HG02610 (cell line): ENCODE measurements around the gene RAD18.

Experiments used
- ATAC-seq: cut with Tn5 transposase; IDR thresholded peaks from one replicate; pipeline ENCODE4 v1.9.1; 2021; ENCODE audit warnings: mild to moderate bottlenecking, moderate library complexity; ENCODE audit not compliant: unreplicated experiment

The RAD18 gene

DNA sequence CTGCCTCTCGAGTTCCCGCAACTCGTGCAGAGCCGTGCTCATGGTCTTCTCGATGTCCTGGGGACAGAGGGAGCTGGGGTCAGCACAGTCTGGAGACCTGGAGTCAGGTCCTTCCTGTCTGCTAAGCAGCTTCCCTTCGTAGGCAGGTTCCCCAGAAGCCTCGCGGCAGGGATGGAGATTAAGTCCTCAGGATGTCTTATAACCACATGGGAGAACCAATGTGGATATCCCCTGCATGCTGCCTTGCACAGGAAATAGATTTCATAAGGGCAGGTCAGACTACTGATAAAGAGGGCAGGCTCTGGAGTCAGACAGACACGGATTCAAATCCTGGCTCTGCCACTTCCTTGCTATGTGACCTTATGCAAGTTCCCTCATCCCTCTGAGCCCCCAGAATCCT is 22.6 kb upstream of the RAD18 start:
- no peak for ATAC-seq

DNA sequence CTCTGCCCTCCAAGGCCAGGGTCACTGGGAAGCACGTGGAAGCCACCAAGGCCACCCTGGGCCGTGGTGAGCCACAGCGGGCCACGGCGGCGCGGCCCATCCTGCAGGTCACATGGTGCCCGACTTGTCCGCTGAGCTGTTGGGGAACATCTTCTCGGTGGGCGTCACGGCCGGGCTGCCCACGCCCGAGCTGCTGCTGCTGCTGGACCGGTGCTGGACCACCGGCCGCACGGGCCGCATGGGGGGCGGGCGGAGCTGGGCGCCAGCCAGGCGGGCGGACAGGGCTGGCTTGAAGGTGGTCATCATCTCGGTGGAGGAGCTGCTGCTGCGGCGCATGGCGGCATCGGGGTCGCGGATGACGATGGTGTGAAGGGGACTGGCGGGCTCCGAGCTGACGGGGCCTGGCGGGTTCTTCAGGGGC is 22.1 kb upstream of the RAD18 start:
- no peak for ATAC-seq

DNA sequence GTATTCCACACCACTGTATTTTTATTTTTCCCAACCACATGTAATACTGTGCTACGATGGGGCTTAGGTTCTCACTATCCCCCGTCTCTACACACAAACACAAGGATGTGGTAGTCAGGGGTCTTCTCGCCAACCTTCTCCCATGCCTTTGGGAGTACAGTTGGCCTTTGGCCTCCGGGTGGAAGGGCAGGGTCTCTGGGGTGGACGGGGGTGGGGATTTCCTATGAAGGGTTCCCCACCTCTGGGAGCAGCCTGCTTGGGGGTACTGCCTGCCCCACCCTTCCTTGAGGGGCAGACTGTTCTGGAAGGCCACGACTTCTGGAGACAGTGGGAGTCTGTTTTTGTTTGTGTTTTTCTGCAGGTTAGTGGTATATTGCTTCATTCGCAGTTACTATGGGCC is 21.3 kb upstream of the RAD18 start:
- no peak for ATAC-seq

DNA sequence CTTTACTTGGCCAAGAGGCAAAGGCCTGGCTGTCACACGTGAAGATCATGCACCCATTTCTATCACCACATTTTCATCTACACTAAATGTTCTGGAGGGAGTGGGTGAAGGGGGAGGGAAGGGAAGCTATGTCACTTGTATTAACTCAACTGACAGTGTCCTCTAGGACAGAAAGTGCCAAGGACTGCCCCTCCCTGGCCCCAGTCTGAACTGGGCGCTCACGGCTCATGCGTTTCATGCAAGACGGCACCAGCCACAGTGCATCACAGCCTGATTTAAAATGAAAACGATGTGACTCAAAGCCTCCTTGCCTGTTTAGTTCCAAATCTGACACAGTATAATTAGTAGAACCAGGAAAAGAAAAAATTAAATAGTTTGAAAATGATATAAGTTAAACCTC is 20.8 kb upstream of the RAD18 start:
- no peak for ATAC-seq

DNA sequence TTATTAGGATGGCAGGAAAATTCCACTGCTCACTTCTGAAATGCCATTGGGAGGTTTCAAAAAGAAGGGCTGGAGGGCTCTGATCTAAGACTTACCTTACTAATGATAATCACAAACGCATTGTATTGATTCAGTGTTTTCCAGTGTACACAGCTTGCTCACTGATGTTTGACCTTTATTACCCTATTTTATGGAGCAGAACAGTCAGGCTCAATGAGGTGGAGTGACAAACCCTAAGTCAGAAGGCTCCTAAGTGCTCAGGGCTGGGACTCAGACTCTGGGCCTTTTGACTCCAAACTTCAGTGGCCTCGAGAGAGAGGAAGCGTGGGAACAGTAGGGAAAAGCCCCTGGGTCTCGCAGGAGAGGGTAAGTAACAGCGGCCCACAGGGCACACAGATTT is 20.3 kb upstream of the RAD18 start:
- no peak for ATAC-seq

DNA sequence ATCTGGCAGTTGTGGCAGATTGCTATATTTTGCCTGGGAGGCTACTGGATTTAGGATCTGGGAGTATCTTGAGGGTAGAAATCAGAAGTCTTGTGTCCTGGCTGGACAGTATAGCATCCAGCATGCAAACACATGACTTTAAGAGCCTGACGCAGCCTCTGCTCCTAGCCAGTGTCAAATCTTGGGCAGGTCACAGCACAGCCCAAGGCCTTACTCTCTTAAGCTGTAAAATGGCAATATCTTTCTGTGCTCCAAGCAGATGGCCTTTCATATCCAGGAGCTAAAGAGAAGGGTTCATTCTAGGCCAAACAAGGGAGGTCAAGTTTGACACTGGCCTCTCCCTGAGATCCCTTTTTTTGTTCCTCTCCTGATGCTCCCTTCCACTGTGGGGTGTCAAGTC is 19.8 kb upstream of the RAD18 start:
- no peak for ATAC-seq

DNA sequence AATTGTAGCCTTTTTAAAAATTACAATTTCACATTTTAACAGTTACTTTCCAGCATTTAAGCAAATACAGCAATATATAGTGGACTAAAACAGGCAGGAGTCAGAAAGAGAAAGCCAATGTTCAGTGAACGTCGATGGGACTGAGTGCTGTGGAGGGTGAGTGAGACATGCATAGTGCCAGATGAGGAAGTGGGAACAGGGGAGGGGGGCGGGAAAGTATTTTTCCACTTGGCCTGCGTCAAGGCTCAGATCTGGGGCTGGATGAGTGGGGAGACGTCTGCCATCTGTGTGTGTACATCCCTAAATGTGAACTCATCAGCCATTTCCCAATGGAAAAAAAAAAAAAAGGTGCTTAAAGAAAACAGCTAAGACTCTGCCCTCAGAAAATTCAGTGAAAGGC is 19.2 kb upstream of the RAD18 start:
- no peak for ATAC-seq

DNA sequence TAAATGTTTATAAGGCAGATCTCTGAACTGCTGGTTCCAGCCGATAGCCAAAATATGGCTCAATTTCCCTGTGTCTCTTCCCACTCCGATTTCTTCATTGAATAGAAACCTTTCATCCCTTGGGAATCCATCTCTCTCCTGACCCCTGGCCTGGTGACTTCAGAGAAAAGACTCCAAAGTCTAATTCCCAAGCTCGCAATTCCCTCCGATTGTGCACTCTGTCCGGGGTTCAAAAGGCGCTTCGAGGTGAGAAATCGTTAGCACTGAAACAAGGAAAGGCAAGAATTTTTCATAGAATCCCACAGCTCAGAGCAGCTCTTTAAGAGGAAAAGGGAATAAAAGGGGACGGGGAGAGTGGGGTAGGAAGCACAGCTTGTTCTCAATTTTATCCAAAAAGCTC is 18.4 kb upstream of the RAD18 start:
- ATAC-seq, result no peak

DNA sequence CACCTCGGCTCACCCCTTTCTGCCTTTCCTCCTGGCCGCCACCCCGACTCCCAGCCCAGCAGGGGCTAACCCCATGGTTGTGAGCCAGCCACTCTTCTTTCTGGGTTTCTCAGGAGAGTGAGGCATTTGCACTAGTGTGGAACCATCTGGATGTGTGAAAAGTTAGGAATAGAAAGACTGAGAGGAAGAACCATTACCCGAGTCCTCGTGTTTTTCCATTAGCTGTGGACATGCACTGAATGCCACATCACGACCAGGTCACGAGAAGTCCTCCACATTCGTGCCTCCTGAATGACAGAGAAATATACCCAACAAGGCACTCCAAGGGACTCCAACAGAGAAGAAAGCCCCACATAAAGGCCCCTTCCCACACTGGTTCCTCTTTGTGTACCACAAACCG is 18.0 kb upstream of the RAD18 start:
- no peak for ATAC-seq

DNA sequence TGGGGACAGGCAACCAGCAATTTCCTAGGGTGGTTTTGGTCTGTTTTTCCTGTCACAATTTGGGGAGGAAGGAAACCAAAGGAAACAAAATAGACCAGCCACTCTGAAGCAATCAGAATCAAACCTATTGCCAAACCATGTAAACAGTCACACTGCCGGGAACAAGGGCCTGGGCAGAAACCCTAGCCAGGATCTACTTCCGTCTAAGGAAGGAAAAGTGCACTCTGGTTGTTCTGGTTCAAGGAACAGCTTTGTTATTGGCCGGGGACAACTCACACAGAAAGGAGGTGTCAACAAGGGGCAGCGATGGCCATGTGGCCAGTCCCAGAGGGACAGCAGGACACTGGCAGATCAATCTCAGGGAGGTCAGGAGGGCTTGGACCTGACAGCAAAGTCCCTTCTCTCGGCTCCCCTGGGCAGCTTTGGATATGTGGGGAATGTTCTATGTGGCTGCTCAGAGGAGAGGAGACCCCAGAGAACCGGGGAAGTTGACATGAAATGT is 17.5 kb upstream of the RAD18 start:
- no peak for ATAC-seq

DNA sequence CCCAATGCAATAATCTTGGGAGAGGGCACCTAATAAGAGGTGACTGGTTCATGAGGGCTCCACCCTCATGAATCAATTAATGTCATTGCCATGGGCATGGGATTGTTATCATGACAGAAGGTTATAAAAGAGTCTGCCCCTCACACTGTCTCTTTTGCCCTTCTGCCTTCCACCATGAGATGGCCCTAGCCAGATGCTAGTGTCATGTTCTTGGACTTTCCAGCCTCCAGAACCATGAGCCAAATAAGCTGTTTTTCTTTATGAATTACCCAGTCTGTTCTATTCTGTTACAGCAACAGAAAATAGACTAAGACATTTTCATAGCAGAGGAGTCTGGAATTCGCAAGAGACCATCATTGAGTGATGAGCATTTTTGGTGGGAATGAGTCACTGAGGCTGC is 16.0 kb upstream of the RAD18 start:
- no peak for ATAC-seq

DNA sequence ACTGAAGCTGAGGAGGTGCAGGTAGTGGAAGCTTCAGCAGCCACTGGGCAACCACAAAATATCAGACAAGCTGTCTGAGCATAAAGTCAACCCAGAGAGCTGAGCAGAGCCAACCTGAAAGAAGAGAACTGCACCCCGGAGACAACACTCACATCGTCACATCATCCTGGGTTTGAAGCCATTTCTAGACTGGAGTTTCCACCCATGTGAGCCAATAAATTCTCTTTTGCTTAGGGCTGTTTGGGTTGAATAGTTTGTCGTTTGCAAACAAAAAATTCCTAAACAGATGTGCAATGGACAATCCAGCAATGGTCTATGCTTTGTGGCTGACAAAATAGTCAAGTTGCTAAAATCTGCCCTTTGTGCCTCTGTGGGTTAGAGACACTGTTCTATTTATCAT is 15.3 kb upstream of the RAD18 start:
- no peak for ATAC-seq

DNA sequence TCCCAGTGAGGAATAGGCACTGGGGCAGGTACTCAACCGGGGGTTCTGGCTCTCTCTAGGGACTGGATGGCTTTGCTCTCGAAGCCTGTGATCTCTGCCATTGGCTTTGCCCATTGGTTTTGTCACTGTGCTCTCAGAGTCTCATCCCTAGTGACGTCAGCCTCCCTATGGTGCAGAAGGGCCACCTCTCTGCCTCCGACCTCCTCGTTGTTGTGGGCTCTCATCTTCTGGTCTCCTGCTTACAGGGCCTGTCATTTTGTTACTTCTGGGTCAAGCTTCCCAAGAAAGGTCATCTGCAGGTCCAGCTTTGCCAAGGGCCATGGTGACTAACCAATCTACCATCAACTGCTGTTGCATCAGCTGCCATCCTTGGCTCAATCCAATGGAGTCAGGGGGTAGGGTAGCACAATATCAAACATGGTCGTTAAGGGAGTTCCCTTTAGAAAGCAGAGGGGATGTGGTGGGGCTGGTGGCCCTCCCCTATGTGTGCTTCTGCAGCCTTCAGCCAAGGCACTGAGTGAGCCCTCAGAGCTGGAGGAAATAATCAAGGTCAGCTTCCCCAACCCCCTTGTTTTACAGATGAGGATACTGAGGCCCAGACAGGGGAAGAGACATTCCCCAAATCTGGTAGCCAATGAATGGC is 13.4 kb upstream of the RAD18 start:
- ATAC-seq, result no peak

DNA sequence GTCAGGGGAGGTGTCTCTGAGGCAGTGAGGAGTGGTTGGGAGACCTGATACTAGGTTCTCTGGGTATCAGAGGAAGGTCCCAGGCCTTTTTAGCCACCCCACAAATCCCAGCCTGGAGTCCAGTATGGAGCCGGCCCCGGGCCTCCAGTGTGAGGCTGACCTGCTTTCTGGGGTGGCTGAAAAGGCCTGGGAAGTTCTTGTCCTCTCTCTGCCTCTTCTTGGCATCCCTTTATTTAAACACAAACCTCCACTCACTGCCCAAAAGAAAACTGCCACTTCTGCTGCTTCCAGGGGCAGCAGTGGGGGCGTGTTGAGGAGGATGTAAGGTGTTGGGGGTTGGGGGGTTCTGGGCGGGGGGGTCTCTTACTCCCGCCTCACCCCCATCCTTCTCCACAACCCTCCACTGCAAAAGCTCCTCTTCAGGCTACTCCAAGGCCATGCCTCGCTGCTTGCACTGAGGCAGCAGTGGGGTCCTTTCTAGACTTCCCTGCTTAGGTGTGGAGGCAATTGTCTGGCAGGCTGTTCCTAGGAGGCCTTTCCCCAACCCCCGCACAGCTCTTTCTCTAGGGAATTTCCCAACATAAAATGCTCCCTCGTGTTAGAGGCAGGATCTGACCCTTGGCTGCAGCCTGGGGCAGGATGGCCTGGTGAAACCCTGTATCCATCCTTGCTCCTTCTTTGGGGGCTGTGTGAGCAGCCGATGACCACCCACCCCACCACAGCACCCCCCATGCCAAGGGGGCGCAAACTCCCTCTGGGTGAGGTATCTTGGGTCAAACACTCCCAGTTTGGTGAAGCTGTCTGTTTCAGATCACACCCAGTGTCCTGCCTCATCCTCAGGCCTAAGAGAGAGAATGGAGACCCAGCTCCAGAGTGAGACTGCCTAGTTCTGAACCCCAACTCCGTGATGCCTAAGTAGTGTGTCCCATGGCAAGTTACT is 12.1 kb upstream of the RAD18 start:
- ATAC-seq, result no peak

DNA sequence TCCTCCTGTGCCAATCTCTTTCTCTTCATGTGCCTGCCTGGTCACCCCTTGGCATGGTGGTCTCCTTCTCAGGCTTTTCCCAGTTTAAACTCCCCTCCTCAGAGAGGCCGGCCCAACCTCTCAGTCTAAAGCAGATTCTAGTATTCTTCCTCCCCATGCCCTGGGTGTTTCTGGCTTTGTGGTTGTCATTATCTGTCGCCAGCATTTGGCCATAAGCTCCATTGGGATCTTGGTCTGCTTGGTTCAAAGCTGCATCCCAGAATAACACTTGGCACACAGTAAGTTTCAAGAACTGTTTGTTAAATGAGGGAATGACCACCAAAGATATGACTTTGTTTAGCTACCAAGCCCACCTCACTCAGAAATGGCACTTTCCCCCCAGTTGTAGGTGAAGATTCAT is 11.2 kb upstream of the RAD18 start:
- ATAC-seq, result no peak

DNA sequence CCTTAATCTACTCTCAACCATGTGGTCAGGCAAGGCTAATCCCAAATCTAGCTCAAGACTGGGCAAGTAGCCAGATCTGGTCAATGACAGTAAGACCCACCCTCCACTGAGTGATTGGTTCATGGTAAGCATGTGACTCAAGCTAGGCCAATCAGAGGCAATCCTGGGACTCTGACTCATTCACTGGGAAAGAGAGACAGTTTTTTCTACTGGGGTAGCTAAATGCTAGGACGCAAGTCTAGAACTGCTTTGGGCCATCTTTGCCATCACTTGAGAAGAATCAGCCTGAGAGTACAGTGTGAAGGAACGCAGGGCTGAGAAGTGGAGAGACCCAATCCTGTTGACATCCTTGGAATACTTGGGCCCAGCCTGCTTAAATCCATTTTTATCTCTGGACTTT is 9.4 kb upstream of the RAD18 start:
- ATAC-seq, result no peak

DNA sequence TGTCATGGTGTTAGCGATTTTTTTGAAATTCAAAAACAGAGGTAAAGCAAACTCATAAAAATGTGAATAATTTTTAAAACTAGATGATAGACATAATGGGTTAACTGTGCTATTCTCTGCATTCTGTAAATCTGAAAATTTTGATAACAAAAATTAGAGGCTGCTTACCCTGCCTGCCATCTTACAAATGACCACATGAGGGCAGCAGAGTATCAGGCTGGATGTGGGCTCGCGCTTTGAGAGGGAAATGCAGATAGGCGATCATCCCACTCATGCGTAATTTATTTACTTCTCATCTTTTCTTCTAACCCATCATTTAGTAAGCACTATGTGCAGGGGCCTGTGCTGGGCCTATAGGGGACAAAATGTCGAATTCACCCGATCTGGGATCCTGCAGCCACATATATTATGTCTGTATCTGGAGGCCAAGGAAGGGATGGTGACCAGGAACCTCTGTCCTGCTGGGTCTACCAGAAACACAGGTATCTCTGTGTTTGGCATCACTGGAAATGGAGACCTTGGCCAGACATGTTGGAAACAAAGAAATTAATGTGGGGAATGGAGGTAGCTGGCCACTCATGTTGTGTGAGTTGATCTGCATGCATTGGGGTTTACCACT is 7.8 kb upstream of the RAD18 start:
- no peak for ATAC-seq

DNA sequence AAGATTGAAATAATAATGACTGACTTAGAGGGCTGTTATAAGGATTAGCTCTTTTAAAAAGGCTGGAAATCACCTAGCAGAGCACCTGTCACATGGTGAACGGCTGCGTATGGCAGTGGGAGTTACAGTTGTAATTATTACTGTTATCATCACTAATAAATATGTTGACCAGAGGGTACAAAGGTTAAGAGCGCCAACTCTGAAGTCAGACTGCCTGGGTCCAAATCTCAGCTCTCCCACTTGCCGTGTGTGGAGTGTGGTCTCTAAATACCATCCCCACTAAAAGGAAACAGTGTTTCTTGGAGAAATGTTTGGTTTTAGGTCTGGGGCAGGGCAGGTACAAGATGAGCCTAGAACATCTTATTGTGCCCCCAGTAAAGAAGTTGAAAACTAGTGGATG is 6.0 kb upstream of the RAD18 start:
- no peak for ATAC-seq

DNA sequence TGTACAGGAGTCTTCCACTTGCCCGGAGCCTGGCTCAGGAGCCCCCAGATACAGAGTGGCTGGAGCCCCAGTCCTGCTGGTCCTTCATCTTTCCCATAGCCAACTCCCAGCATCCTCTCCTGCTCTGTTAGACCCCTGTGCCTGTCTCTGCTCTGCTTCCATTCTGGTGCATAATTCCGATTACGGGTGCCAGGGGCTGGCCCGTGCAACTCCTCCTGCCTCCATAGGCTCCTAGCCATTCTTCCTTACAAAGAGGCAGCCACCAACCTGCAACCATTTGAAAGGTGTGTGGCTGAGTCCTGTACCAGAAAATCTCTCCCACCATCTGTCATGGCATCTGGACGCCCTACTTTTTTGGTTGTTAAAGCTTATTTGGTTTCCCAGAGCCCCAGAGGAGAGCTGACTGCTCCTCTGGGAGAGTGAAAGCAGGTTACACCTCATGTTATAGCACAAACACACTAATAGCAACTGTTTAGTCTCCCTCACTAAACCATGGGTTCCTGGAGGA is 5.2 kb upstream of the RAD18 start:
- ATAC-seq, result no peak

DNA sequence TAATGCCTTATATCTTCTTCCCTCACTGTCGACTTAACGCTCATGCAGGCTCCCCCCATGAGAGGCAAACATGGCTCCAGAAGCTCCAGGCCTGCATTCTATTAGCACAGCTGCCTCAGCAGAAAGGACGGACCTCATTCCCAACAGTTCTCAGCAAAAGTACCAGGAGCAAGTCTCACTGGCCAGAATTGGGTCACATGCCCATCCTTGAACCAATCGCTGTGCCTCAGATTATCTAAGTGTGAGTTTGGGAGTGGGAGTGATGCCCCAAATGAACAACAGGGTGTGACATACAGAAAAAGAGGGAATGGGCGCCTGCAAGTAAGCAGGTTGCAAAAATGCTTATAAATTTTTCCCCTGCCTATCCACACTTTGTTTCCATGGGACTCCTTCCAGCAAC is 4.3 kb upstream of the RAD18 start:
- ATAC-seq, result no peak

DNA sequence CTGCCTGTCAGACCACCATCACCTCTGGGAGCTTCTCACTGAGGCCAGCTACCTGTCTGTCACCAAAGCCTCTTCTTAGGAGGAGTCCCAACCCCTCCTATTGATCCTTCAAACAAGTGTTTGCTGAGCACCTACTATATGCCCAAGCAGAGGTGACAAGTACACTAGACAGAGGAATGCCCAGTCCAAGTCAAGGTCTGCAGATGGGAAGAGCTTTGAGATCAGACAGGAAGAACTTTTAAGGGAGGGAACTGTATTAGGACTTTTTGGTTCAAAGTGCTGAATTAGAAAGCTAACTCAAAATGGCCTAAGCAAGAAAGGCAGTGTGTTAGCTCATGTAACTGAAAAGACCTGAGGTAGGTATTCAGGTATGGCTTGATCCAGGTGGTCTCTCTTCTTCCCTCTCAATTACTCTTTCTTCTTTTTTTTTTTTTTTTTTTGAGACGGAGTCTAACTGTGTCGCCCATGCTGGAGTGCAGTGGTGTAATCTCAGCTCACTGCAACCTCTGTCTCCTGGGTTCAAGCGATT is 3.6 kb upstream of the RAD18 start:
- no peak for ATAC-seq
